ENCODE data around the gene EGLN2. TPM values are rescaled to one million over a fixed set of nuclear protein-coding genes. Genes with fewer than 3 reads are reported as not detected.
A peak's percentile ranks its signal among the peaks of the same experiment; 100 is the strongest.

The EGLN2 gene
- total and polyA plus RNA-seq, 9 of the 15 experiments (the other 6 are each of a cell fraction or from before 2014, with no cell fraction given), result 9.6 to 114 (median 71.0) TPM

GRCh38 chr19:40797963-40798682 lies 868 bp upstream of the EGLN2 start (continued):
- TF ChIP-seq, protein P1, sequence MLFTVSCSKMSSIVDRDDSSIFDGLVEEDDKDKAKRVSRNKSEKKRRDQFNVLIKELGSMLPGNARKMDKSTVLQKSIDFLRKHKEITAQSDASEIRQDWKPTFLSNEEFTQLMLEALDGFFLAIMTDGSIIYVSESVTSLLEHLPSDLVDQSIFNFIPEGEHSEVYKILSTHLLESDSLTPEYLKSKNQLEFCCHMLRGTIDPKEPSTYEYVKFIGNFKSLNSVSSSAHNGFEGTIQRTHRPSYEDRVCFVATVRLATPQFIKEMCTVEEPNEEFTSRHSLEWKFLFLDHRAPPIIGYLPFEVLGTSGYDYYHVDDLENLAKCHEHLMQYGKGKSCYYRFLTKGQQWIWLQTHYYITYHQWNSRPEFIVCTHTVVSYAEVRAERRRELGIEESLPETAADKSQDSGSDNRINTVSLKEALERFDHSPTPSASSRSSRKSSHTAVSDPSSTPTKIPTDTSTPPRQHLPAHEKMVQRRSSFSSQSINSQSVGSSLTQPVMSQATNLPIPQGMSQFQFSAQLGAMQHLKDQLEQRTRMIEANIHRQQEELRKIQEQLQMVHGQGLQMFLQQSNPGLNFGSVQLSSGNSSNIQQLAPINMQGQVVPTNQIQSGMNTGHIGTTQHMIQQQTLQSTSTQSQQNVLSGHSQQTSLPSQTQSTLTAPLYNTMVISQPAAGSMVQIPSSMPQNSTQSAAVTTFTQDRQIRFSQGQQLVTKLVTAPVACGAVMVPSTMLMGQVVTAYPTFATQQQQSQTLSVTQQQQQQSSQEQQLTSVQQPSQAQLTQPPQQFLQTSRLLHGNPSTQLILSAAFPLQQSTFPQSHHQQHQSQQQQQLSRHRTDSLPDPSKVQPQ (CRISPR knock-in tag; IDR thresholded peaks at IDR 0.05; ENCODE audit: borderline replicate concordance), result no peak
- TF ChIP-seq HLTF (IDR thresholded peaks at IDR 0.05) (peak; percentile 64), ZNF668 (CRISPR knock-in tag; IDR thresholded peaks at IDR 0.05) (no peak), NR2C2 (CRISPR knock-in tag; IDR thresholded peaks at IDR 0.05) (no peak), NR2C2 (tag; IDR thresholded peaks at IDR 0.05) (peak; percentile 49; the same call in 1 of the 2 replicates), GABPB2 (CRISPR knock-in tag; conservative IDR thresholded peaks at IDR 0.05) (no peak), ARHGAP35 (IDR thresholded peaks at IDR 0.05; ENCODE audit: partially characterized antibody) (peak; percentile 21), THAP12 (CRISPR knock-in tag; IDR thresholded peaks at IDR 0.05) (no peak), WHSC1 (IDR thresholded peaks at IDR 0.05; ENCODE audit: low read length) (no peak), TARDBP (IDR thresholded peaks at IDR 0.05) (no peak)
- TF ChIP-seq, protein P2, sequence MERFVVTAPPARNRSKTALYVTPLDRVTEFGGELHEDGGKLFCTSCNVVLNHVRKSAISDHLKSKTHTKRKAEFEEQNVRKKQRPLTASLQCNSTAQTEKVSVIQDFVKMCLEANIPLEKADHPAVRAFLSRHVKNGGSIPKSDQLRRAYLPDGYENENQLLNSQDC (CRISPR knock-in tag; IDR thresholded peaks at IDR 0.05), result no peak
- TF ChIP-seq, protein P3, sequence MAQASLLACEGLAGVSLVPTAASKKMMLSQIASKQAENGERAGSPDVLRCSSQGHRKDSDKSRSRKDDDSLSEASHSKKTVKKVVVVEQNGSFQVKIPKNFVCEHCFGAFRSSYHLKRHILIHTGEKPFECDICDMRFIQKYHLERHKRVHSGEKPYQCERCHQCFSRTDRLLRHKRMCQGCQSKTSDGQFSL (CRISPR knock-in tag; IDR thresholded peaks at IDR 0.05), result no peak
- TF ChIP-seq, protein P3 (tag; IDR thresholded peaks at IDR 0.05), result no peak

Measured in K562 (cell line).